IMR-90 (cell line): ENCODE results near the gene ZNF573. TPM values are rescaled to one million over a fixed set of nuclear protein-coding genes. Genes with fewer than 3 reads are reported as not detected.
A peak's percentile ranks its signal among the peaks of the same experiment; 100 is the strongest.

Experiments
- ATAC-seq: fragments of 200-7000 bp; cut with Tn5 transposase; 2 replicates; pipeline ENCODE4 v1.9.1; 2020; ENCODE audit warnings: low read depth, mild to moderate bottlenecking, moderate library complexity
- BruUV-seq: library from RNA; stranded (reverse); fragments of 400-500 nt; replicated peaks from 2 replicates; lab custom pipeline; 2021; lab: Mats Ljungman, UMichigan
- CTCF ChIA-PET: fragments of 300-600 bp; formaldehyde crosslinking; extraction: SDS; loops from one replicate; lab custom pipeline; 2021; ENCODE audit warnings: antibody characterized with exemption; lab: Yijun Ruan, JAX
- POLR2A ChIA-PET: fragments of 300-600 bp; sonication (Branson Sonifier 250); formaldehyde crosslinking; loops from one replicate; lab custom pipeline; 2022; ENCODE audit warnings: antibody characterized with exemption; ENCODE audit not compliant: unreplicated experiment; lab: Charles Lee
- DNase-seq: peaks from one replicate; pipeline ENCODE4 v3.0.0; 2013
- H2AFZ ChIP-seq: replicated peaks from 2 replicates; pipeline ENCODE3; 2013; ENCODE audit warnings: low read length, mild to moderate bottlenecking; ENCODE audit not compliant: poor library complexity
- H2AK5ac ChIP-seq: 2 replicates; pipeline ENCODE4 v1.6.1; 2013; ENCODE audit warnings: low read depth, low read length, inconsistent platforms
- H2AK9ac ChIP-seq: replicated peaks from 2 replicates; pipeline ENCODE3; 2013; ENCODE audit warnings: mild to moderate bottlenecking, low read depth, low read length, moderate library complexity; ENCODE audit not compliant: poor library complexity
- H2BK120ac ChIP-seq: 2 replicates; pipeline ENCODE4 v1.6.1; 2013; ENCODE audit warnings: low read depth, low read length, inconsistent platforms
- H2BK15ac ChIP-seq: 3 replicates; pipeline ENCODE4 v1.6.1; 2013; ENCODE audit warnings: low read depth, low read length, inconsistent platforms
- H2BK20ac ChIP-seq: 2 replicates; pipeline ENCODE4 v1.6.1; 2013; ENCODE audit warnings: low read depth, mild to moderate bottlenecking, inconsistent platforms, low read length, moderate library complexity
- H2BK5ac ChIP-seq: 2 replicates; pipeline ENCODE4 v1.6.1; 2013; ENCODE audit warnings: mild to moderate bottlenecking, low read depth, low read length, inconsistent platforms; ENCODE audit not compliant: poor library complexity, severe bottlenecking
- H3K14ac ChIP-seq: replicated peaks from 2 replicates; pipeline ENCODE4 v1.6.1; 2013; ENCODE audit warnings: low read depth, low read length, inconsistent platforms
- H3K18ac ChIP-seq: 2 replicates; pipeline ENCODE4 v1.6.1; 2013; ENCODE audit warnings: low read depth, low read length, control low read depth
- H3K23ac ChIP-seq: 2 replicates; pipeline ENCODE4 v1.6.1; 2013; ENCODE audit warnings: low read depth, low read length, inconsistent platforms
- H3K27ac ChIP-seq: 2 replicates; pipeline ENCODE4 v1.5.1; 2013; ENCODE audit warnings: mild to moderate bottlenecking, control low read depth, low read length; ENCODE audit not compliant: insufficient read depth
- H3K27me3 ChIP-seq: 2 replicates; pipeline ENCODE4 v1.6.1; 2013; ENCODE audit warnings: low read length; ENCODE audit not compliant: control insufficient read depth, insufficient read depth
- H3K36me3 ChIP-seq: 2 replicates; pipeline ENCODE4 v1.6.1; 2013; ENCODE audit warnings: low read length, mixed read lengths; ENCODE audit not compliant: control insufficient read depth, insufficient read depth
- H3K4ac ChIP-seq: 2 replicates; pipeline ENCODE4 v1.6.1; 2013; ENCODE audit warnings: low read depth, low read length, inconsistent platforms
- H3K4me1 ChIP-seq: 2 replicates; pipeline ENCODE4 v1.6.1; 2013; ENCODE audit warnings: low read length, mixed read lengths; ENCODE audit not compliant: control insufficient read depth, insufficient read depth
- H3K4me2 ChIP-seq: 2 replicates; pipeline ENCODE4 v1.6.1; 2013; ENCODE audit warnings: low read depth, mild to moderate bottlenecking, control low read depth, low read length, moderate library complexity
- H3K4me3 ChIP-seq: 2 replicates; pipeline ENCODE4 v1.5.1; 2013; ENCODE audit warnings: low read depth, mild to moderate bottlenecking, control low read depth, low read length, moderate library complexity; ENCODE audit not compliant: insufficient read depth
- H3K56ac ChIP-seq: 2 replicates; pipeline ENCODE4 v1.6.1; 2013; ENCODE audit warnings: low read length, inconsistent platforms; ENCODE audit not compliant: insufficient read depth; ENCODE audit errors: extremely low read depth
- H3K79me1 ChIP-seq, 2 experiments: 2 replicates each; pipeline ENCODE4 v1.6.1; 2013; ENCODE audit warnings: low read length in 2 of 2, inconsistent platforms in 1 of 2, low read depth in 1 of 2
- H3K9ac ChIP-seq: 2 replicates; pipeline ENCODE4 v1.6.1; 2013; ENCODE audit warnings: low read depth, low read length, control low read depth
- H3K9me1 ChIP-seq: 2 replicates; pipeline ENCODE4 v1.6.1; 2013; ENCODE audit warnings: low read length, inconsistent platforms; ENCODE audit not compliant: insufficient read depth
- H3K9me3 ChIP-seq: 2 replicates; pipeline ENCODE4 v1.6.1; 2013; ENCODE audit warnings: low read length; ENCODE audit not compliant: control insufficient read depth, insufficient read depth
- H4K20me1 ChIP-seq: 2 replicates; pipeline ENCODE4 v1.6.1; 2013; ENCODE audit warnings: low read length, inconsistent platforms; ENCODE audit not compliant: insufficient read depth
- H4K5ac ChIP-seq: 2 replicates; pipeline ENCODE4 v1.6.1; 2013; ENCODE audit warnings: mild to moderate bottlenecking, low read depth, low read length, control low read depth
- H4K8ac ChIP-seq, 2 experiments: 2 replicates each; pipeline ENCODE4 v1.6.1; 2013; ENCODE audit warnings: low read depth in 2 of 2, low read length in 2 of 2, control low read depth in 1 of 2, inconsistent platforms in 1 of 2
- H4K91ac ChIP-seq: 2 replicates; pipeline ENCODE4 v1.6.1; 2013; ENCODE audit warnings: low read depth, low read length, inconsistent platforms; ENCODE audit not compliant: insufficient read depth
- BHLHE40 ChIP-seq: fragments of 150-350 bp; IDR thresholded peaks from 2 replicates; pipeline ENCODE4 v1.6.1; 2016; ENCODE audit warnings: mild to moderate bottlenecking, low read depth, low read length
- CTCF ChIP-seq: conservative IDR thresholded peaks from 2 replicates; pipeline ENCODE4 v1.5.1; 2012; ENCODE audit warnings: mild to moderate bottlenecking, low read depth, low read length, improper control_type of control experiment
- MAFK ChIP-seq: IDR thresholded peaks from 2 replicates; pipeline ENCODE4 v1.6.1; 2012; ENCODE audit warnings: low read depth, low read length, improper control_type of control experiment
- RCOR1 ChIP-seq: IDR thresholded peaks from 2 replicates; pipeline ENCODE4 v1.6.1; 2012; ENCODE audit warnings: mild to moderate bottlenecking, low read length, improper control_type of control experiment; ENCODE audit not compliant: insufficient replicate concordance
- SMC3 ChIP-seq: fragments of 150-350 bp; IDR thresholded peaks from 2 replicates; pipeline ENCODE4 v1.6.1; 2016; ENCODE audit warnings: low read depth, mild to moderate bottlenecking, antibody characterized with exemption, low read length, moderate library complexity
- WGBS, 2 experiments: methylation state at CpG; one replicate each; pipeline versions ENCODE4 v1.1.5 to v1.1.7; 2013; ENCODE audit warnings: missing lambda C conversion rate in 2 of 2; ENCODE audit not compliant: insufficient read length in 1 of 2; ENCODE audit errors: extremely low coverage in 2 of 2; 5-methylcytosine and 5-hydroxymethylcytosine counted together
- dilution Hi-C: fragments of 300-500 bp; cut with HindIII; formaldehyde crosslinking; loops from one replicate; pipeline ENCODE4 v1.14.3; 2018; ENCODE audit warnings: low sequenced_read_pairs; ENCODE audit not compliant: unreplicated experiment
- in situ Hi-C: fragments of 300-500 bp; cut with MboI; formaldehyde crosslinking; loops from 3 replicates; pipeline ENCODE4 v1.14.3; 2019; ENCODE audit warnings: low sequenced_read_pairs, inconsistent platforms, mixed read lengths
- intact Hi-C: fragments of 100-400 bp; cut with micrococcal nuclease; formaldehyde crosslinking; loops from 2 replicates; pipeline ENCODE4 v1.10.0; 2022
- polyA plus RNA-seq, 3 experiments: library from polyadenylated mRNA; depleted of rRNA; stranded (reverse); fragments of >200 nt; gene quantifications; 2 replicates each; pipeline ENCODE4 v1.2.3, GENCODE V29; 2012; ENCODE audit warnings: low replicate concordance in 1 of 3
- total RNA-seq: library from RNA; depleted of rRNA; stranded (reverse); fragments of >200 nt; gene quantifications from 2 replicates; pipeline ENCODE4 v1.2.3, GENCODE V29; 2012

ZNF573 gene
- total and polyA plus RNA-seq, 2 of the 4 experiments (the other 2 are of a cell fraction): 0.80 to 3.2 TPM

- no peak overlapping the region for H3K4ac ChIP-seq
- H3K9ac ChIP-seq: peak overlapping the region; percentile 64; the same call in 1 of the 2 replicates
- TF ChIP-seq RCOR1 (no peak), BHLHE40 (no peak), CTCF (no peak), MAFK (no peak), SMC3 (no peak)
- H2AK5ac ChIP-seq: no peak overlapping the region
- H4K5ac ChIP-seq: no peak overlapping the region
- no peak overlapping the region for H4K91ac ChIP-seq
- H2BK20ac ChIP-seq: no peak overlapping the region
- no peak overlapping the region for H3K18ac ChIP-seq
- H3K4me1 ChIP-seq: peaks cover 5% of the 10 kb centered on the region; the same call in 1 of the 2 replicates
- dilution Hi-C loops: no loop called here
- H4K20me1 ChIP-seq: no peaks in the 10 kb centered on the region
- no peak overlapping the region for H2AK9ac ChIP-seq
- H4K8ac ChIP-seq: no peak overlapping the region
- no peak overlapping the region for H3K14ac ChIP-seq
- no TSS peak for BruUV-seq
- in situ Hi-C loops: no loop called here
- H3K9me3 ChIP-seq: no peaks in the 10 kb centered on the region
- 0 out of 2 replicates have a peak, but pooled peaks cover 1% of the 10 kb centered on the region for H3K36me3 ChIP-seq
- no peak overlapping the region for H2BK5ac ChIP-seq
- peaks cover 8 to 11% of the 10 kb centered on the region in 2 experiments for H3K79me1 ChIP-seq
- no peak overlapping the region for H3K27ac ChIP-seq
- WGBS, 2 experiments: 37% methylated on average over 5 of the region's 10 CpGs; no CpG with 5 or more reads in 1 of the 2 experiments
- H2AFZ ChIP-seq: no peak overlapping the region
- H2BK15ac ChIP-seq: no peak overlapping the region
- no peaks in the 10 kb centered on the region for H3K9me1 ChIP-seq
- ATAC-seq (no peak), DNase-seq (no peak)
- H2BK120ac ChIP-seq: no peak overlapping the region
- H3K4me3 ChIP-seq: peak overlapping the region; percentile 81; the same call in 1 of the 2 replicates
- POLR2A ChIA-PET: no interaction called here
- H3K56ac ChIP-seq: no peak overlapping the region
- intact Hi-C loops: no loop called here
- H3K27me3 ChIP-seq: no peaks in the 10 kb centered on the region
- CTCF ChIA-PET: no interaction called here
- 0 out of 2 replicates have a peak overlapping the region, but pooled peaks have one; percentile 29 for H3K23ac ChIP-seq
- H3K4me2 ChIP-seq: peak overlapping the region; percentile 88
Measured at GRCh38 chr19:37718304-37718703, 61.1 kb downstream of the ZNF573 start.
